Trophoblast cell (in vitro differentiated cells and primary cell): Measurements from ENCODE around the gene UQCC2.

Source experiments
- DNase-seq, 2 donors: peaks; one replicate each; pipeline ENCODE4 v3.0.0-alpha.2; 2016
- H2AFZ ChIP-seq: 2 replicates; pipeline ENCODE4 v1.6.1; 2013; ENCODE audit warnings: low read length, moderate library complexity, mild to moderate bottlenecking; ENCODE audit not compliant: insufficient read depth, poor library complexity
- H2AK5ac ChIP-seq: 2 replicates; pipeline ENCODE4 v1.6.1; 2013; ENCODE audit warnings: mild to moderate bottlenecking, low read length
- H2BK120ac ChIP-seq: 2 replicates; pipeline ENCODE4 v1.6.1; 2013; ENCODE audit warnings: low read length, mild to moderate bottlenecking, moderate library complexity; ENCODE audit not compliant: insufficient read depth, poor library complexity
- H2BK12ac ChIP-seq: 2 replicates; pipeline ENCODE4 v1.6.1; 2013; ENCODE audit warnings: mild to moderate bottlenecking, low read length, moderate library complexity
- H2BK5ac ChIP-seq: 2 replicates; pipeline ENCODE4 v1.6.1; 2013; ENCODE audit warnings: low read length, low read depth, moderate library complexity, mild to moderate bottlenecking; ENCODE audit not compliant: poor library complexity
- H3K14ac ChIP-seq: 2 replicates; pipeline ENCODE4 v1.6.1; 2013; ENCODE audit warnings: mild to moderate bottlenecking, low read length
- H3K18ac ChIP-seq: 2 replicates; pipeline ENCODE4 v1.6.1; 2013; ENCODE audit warnings: mild to moderate bottlenecking, low read length
- H3K23ac ChIP-seq: 2 replicates; pipeline ENCODE4 v1.6.1; 2013; ENCODE audit warnings: low read length
- H3K27ac ChIP-seq: 2 replicates; pipeline ENCODE4 v1.5.1; 2013; ENCODE audit warnings: low read depth, mild to moderate bottlenecking, inconsistent platforms, low read length, moderate library complexity
- H3K27me3 ChIP-seq: 2 replicates; pipeline ENCODE4 v1.6.1; 2013; ENCODE audit warnings: inconsistent platforms, mild to moderate bottlenecking, low read length, moderate library complexity; ENCODE audit not compliant: insufficient read depth
- H3K36me3 ChIP-seq, 2 experiments: 1 replicate in 1 of 2; 2 replicates in 1 of 2; pipeline ENCODE4 v1.6.1; 2013; ENCODE audit warnings: low read length in 2 of 2, mild to moderate bottlenecking in 2 of 2, moderate library complexity in 1 of 2; ENCODE audit not compliant: insufficient read depth in 2 of 2, control insufficient read depth in 1 of 2
- H3K4ac ChIP-seq: 2 replicates; pipeline ENCODE4 v1.6.1; 2013; ENCODE audit warnings: low read depth, mild to moderate bottlenecking, low read length, moderate library complexity
- H3K4me1 ChIP-seq, 2 experiments: 1 replicate in 1 of 2; 2 replicates in 1 of 2; pipeline ENCODE4 v1.6.1; 2013; ENCODE audit warnings: low read length in 2 of 2, mild to moderate bottlenecking in 2 of 2, moderate library complexity in 1 of 2; ENCODE audit not compliant: insufficient read depth in 2 of 2, control insufficient read depth in 1 of 2
- H3K4me2 ChIP-seq: 2 replicates; pipeline ENCODE4 v1.6.1; 2013; ENCODE audit warnings: inconsistent platforms, mild to moderate bottlenecking, low read length, moderate library complexity
- H3K4me3 ChIP-seq: 2 replicates; pipeline ENCODE4 v1.5.1; 2013; ENCODE audit warnings: mild to moderate bottlenecking, low read depth, low read length, inconsistent platforms
- H3K79me1 ChIP-seq: one replicate; pipeline ENCODE4 v1.6.1; 2013; ENCODE audit warnings: low read length
- H3K79me2 ChIP-seq: 2 replicates; pipeline ENCODE4 v1.6.1; 2013; ENCODE audit warnings: low read length, mild to moderate bottlenecking; ENCODE audit not compliant: control insufficient read depth, insufficient read depth, poor library complexity
- H3K9ac ChIP-seq: 2 replicates; pipeline ENCODE4 v1.6.1; 2013; ENCODE audit warnings: mild to moderate bottlenecking, low read length
- H3K9me3 ChIP-seq: 2 replicates; pipeline ENCODE4 v1.6.1; 2013; ENCODE audit warnings: low read depth, mild to moderate bottlenecking, control low read depth, inconsistent platforms, low read length; ENCODE audit not compliant: insufficient read depth
- H4K12ac ChIP-seq: 2 replicates; pipeline ENCODE4 v1.6.1; 2013; ENCODE audit warnings: low read depth, mild to moderate bottlenecking, low read length, moderate library complexity
- H4K8ac ChIP-seq: 2 replicates; pipeline ENCODE4 v1.6.1; 2013; ENCODE audit warnings: low read depth, mild to moderate bottlenecking, low read length, moderate library complexity
- H4K91ac ChIP-seq: one replicate; pipeline ENCODE4 v1.6.1; 2013; ENCODE audit warnings: low read depth, mild to moderate bottlenecking, low read length, moderate library complexity
- WGBS: extraction: QIAGEN DNeasy Blood & Tissue Kit; methylation state at CpG from one replicate; pipeline ENCODE4 v1.1.7; 2013; ENCODE audit warnings: missing lambda C conversion rate; ENCODE audit not compliant: insufficient read length, insufficient coverage; ENCODE audit errors: extremely low coverage; 5-methylcytosine and 5-hydroxymethylcytosine counted together

UQCC2 gene

GRCh38 chr6:33704215-33705066, 7.1 kb downstream of the UQCC2 start:
- Histone ChIP-seq H4K12ac (no peak overlapping the region), H2BK12ac (no peak overlapping the region), H3K27ac (no peak overlapping the region), H3K14ac (no peak overlapping the region), H3K4me3 (peak overlapping the region; percentile 62), H2BK5ac (no peak overlapping the region), H3K27me3 (no peaks in the 10 kb centered on the region), H3K79me1 (no peaks in the 10 kb centered on the region), H3K9ac (no peak overlapping the region), H3K23ac (no peak overlapping the region), H2AFZ (no peak overlapping the region), H2AK5ac (no peak overlapping the region), H3K9me3 (peaks cover 2% of the 10 kb centered on the region), H3K36me3 (peaks cover 12 to 18% of the 10 kb centered on the region in 2 experiments), H3K4me2 (no peak overlapping the region), H4K8ac (no peak overlapping the region), H3K4ac (no peak overlapping the region), H3K4me1 (peaks cover 0 to 3% of the 10 kb centered on the region in 2 experiments), H3K18ac (no peak overlapping the region), H3K79me2 (no peaks in the 10 kb centered on the region), H2BK120ac (no peak overlapping the region), H4K91ac (no peak overlapping the region)
- no peak for DNase-seq
- no CpG with 5 or more reads among the region's 11 CpGs for WGBS

GRCh38 chr6:33702345-33702977, 9.0 kb downstream of the UQCC2 start:
- H4K91ac ChIP-seq: no peak overlapping the region
- no peak overlapping the region for H2BK5ac ChIP-seq
- H3K9ac ChIP-seq: no peak overlapping the region
- H3K36me3 ChIP-seq: peaks cover 16 to 21% of the 10 kb centered on the region in 2 experiments
- H2BK120ac ChIP-seq: no peak overlapping the region
- H3K14ac ChIP-seq: no peak overlapping the region
- no peak overlapping the region for H2AFZ ChIP-seq
- no peaks in the 10 kb centered on the region for H3K79me1 ChIP-seq
- no peak overlapping the region for H3K4me3 ChIP-seq
- no peak overlapping the region for H3K4me2 ChIP-seq
- peaks cover 0 to 3% of the 10 kb centered on the region in 2 experiments for H3K4me1 ChIP-seq
- WGBS: no CpG with 5 or more reads among the region's 1 CpG
- no peak overlapping the region for H2BK12ac ChIP-seq
- H4K12ac ChIP-seq: no peak overlapping the region
- H3K27ac ChIP-seq: no peak overlapping the region
- H4K8ac ChIP-seq: no peak overlapping the region
- no peaks in the 10 kb centered on the region for H3K27me3 ChIP-seq
- no peak overlapping the region for H3K4ac ChIP-seq
- no peaks in the 10 kb centered on the region for H3K79me2 ChIP-seq
- H3K9me3 ChIP-seq: peaks cover 3% of the 10 kb centered on the region
- peak in 1 of 2 donors; percentile 28 for DNase-seq
- no peak overlapping the region for H3K18ac ChIP-seq
- no peak overlapping the region for H2AK5ac ChIP-seq
- H3K23ac ChIP-seq: no peak overlapping the region

- no peak overlapping the region for H3K4me2 ChIP-seq
- no peak overlapping the region for H4K8ac ChIP-seq
- H3K4ac ChIP-seq: no peak overlapping the region
- H3K23ac ChIP-seq: no peak overlapping the region
- H3K36me3 ChIP-seq: peaks cover 29 to 37% of the 10 kb centered on the region in 2 experiments
- WGBS: no CpG with 5 or more reads among the region's 10 CpGs
- peak; percentile 47 to 74 for DNase-seq
- H4K12ac ChIP-seq: no peak overlapping the region
- H3K27ac ChIP-seq: no peak overlapping the region
- H2BK5ac ChIP-seq: no peak overlapping the region
- H3K14ac ChIP-seq: no peak overlapping the region
- H3K79me1 ChIP-seq: no peaks in the 10 kb centered on the region
- H2AK5ac ChIP-seq: no peak overlapping the region
- H3K27me3 ChIP-seq: no peaks in the 10 kb centered on the region
- no peak overlapping the region for H3K9ac ChIP-seq
- H2BK12ac ChIP-seq: no peak overlapping the region
- no peak overlapping the region for H3K4me3 ChIP-seq
- no peak overlapping the region for H2AFZ ChIP-seq
- H4K91ac ChIP-seq: no peak overlapping the region
- H2BK120ac ChIP-seq: no peak overlapping the region
- H3K9me3 ChIP-seq: peaks cover 3% of the 10 kb centered on the region
- H3K18ac ChIP-seq: no peak overlapping the region
- no peaks in the 10 kb centered on the region for H3K79me2 ChIP-seq
- H3K4me1 ChIP-seq: peaks cover 0 to 3% of the 10 kb centered on the region in 2 experiments
Measured at GRCh38 chr6:33700391-33701050, 11.0 kb downstream of the UQCC2 start.

GRCh38 chr6:33699739-33700138, 11.8 kb downstream of the UQCC2 start:
- no peaks in the 10 kb centered on the region for H3K27me3 ChIP-seq
- no peaks in the 10 kb centered on the region for H3K79me1 ChIP-seq
- H3K18ac ChIP-seq: no peak overlapping the region
- no peaks in the 10 kb centered on the region for H3K79me2 ChIP-seq
- no peak overlapping the region for H4K91ac ChIP-seq
- H4K12ac ChIP-seq: no peak overlapping the region
- no peak overlapping the region for H4K8ac ChIP-seq
- no CpG with 5 or more reads among the region's 5 CpGs for WGBS
- H3K9me3 ChIP-seq: peaks cover 3% of the 10 kb centered on the region
- no peak overlapping the region for H3K23ac ChIP-seq
- peaks cover 36 to 45% of the 10 kb centered on the region in 2 experiments for H3K36me3 ChIP-seq
- no peak overlapping the region for H2AFZ ChIP-seq
- no peak overlapping the region for H2AK5ac ChIP-seq
- H3K4me1 ChIP-seq: no peaks in the 10 kb centered on the region
- H3K27ac ChIP-seq: no peak overlapping the region
- no peak for DNase-seq
- H3K4ac ChIP-seq: no peak overlapping the region
- no peak overlapping the region for H3K9ac ChIP-seq
- H3K4me3 ChIP-seq: no peak overlapping the region
- no peak overlapping the region for H2BK120ac ChIP-seq
- no peak overlapping the region for H2BK5ac ChIP-seq
- H3K4me2 ChIP-seq: no peak overlapping the region
- H3K14ac ChIP-seq: no peak overlapping the region
- no peak overlapping the region for H2BK12ac ChIP-seq
